ENCODE measurements around the gene PRAME. TPM values are rescaled to one million over a fixed set of nuclear protein-coding genes. Genes with fewer than 3 reads are reported as not detected.
"Not testable (repeated sequence)": the region's sequence is repeated elsewhere in the genome, so short reads cannot be mapped to it uniquely, and the experiment has no call there.

PRAME gene
- total RNA-seq, 4 donors from 2014 or later, result 0.16 to 0.41 TPM; not detected in 2

DNA sequence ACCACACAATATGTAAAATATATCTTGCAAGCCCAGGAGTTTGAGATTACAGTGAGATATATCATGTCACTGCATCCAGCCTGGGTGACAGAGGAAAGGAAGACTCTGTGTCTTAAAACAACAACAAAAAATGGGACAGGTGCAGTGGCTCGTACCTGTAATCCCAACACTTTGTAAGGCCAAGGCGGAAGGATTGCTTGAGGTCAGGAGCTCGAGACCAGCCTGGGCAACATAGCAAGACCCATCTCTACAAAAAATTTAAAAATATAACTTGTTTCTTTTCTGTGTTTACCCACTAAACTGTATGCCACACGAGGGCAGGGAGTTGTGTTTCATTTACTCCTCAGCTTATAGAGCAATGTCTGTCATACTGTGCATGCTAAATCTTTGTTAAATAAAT, 42.1 kb downstream of the PRAME start:
- H3K36me3 ChIP-seq, result no peaks in the 10 kb centered on the region
- no peak overlapping the region for H3K4me3 ChIP-seq
- intact Hi-C loops (cut with DNase I; ENCODE audit: low total_unique reads) (no loop called here), in situ Hi-C loops (cut with MboI; ENCODE audit: low pct_ligation_motif_present in 1 of 4, low pct_unique_long_range_greater_than_20kb in 1 of 4, low sequenced_read_pairs in 3 of 4) (no loop called here)
- WGBS, 2 donors (ENCODE audit: low coverage in 1 of 2), result 59 to 72% methylated on average over 4 of the region's 4 CpGs
- H3K9me3 ChIP-seq, result no peaks in the 10 kb centered on the region
- peaks cover 28% of the 10 kb centered on the region for H3K27me3 ChIP-seq
- H3K4me1 ChIP-seq, result no peaks in the 10 kb centered on the region
- TF ChIP-seq EP300 (IDR thresholded peaks at IDR 0.05; ENCODE audit: low read depth), result no peak
- no peak overlapping the region for H3K27ac ChIP-seq
- no peak for DNase-seq

DNA sequence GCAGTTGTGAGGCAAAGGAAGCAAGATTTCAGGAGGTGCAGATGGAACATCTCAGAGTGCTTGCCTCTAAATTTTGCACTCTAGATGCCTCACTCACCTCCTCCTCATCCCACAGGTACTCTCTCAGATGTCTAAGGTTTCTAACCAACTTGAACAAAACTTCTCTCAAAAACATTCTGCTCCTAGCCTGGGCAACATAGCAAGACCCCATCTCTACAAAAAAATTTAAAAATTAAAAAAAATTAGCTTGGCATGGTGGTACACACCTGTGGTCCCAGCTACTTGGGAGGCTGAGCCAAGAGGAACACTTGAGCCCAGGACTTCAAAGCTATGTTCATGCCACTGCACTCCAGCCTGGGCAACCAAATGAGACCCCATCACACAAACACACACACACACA, 43.2 kb downstream of the PRAME start:
- Histone ChIP-seq H3K9me3 (no peaks in the 10 kb centered on the region), H3K4me1 (no peaks in the 10 kb centered on the region), H3K36me3 (no peaks in the 10 kb centered on the region), H3K27ac (no peak overlapping the region), H3K4me3 (no peak overlapping the region), H3K27me3 (peaks cover 25% of the 10 kb centered on the region)
- intact Hi-C loops (cut with DNase I; ENCODE audit: low total_unique reads), result no loop called here
- in situ Hi-C loops (cut with MboI; ENCODE audit: low pct_ligation_motif_present in 1 of 4, low pct_unique_long_range_greater_than_20kb in 1 of 4, low sequenced_read_pairs in 3 of 4), result no loop called here
- no peak for DNase-seq
- TF ChIP-seq POLR2A (IDR thresholded peaks at IDR 0.05) (no peak), POLR2AphosphoS5 (IDR thresholded peaks at IDR 0.05) (no peak), EP300 (IDR thresholded peaks at IDR 0.05; ENCODE audit: low read depth) (no peak)
- TF ChIP-seq, protein P1, sequence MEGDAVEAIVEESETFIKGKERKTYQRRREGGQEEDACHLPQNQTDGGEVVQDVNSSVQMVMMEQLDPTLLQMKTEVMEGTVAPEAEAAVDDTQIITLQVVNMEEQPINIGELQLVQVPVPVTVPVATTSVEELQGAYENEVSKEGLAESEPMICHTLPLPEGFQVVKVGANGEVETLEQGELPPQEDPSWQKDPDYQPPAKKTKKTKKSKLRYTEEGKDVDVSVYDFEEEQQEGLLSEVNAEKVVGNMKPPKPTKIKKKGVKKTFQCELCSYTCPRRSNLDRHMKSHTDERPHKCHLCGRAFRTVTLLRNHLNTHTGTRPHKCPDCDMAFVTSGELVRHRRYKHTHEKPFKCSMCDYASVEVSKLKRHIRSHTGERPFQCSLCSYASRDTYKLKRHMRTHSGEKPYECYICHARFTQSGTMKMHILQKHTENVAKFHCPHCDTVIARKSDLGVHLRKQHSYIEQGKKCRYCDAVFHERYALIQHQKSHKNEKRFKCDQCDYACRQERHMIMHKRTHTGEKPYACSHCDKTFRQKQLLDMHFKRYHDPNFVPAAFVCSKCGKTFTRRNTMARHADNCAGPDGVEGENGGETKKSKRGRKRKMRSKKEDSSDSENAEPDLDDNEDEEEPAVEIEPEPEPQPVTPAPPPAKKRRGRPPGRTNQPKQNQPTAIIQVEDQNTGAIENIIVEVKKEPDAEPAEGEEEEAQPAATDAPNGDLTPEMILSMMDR (IDR thresholded peaks at IDR 0.05), result no peak

DNA sequence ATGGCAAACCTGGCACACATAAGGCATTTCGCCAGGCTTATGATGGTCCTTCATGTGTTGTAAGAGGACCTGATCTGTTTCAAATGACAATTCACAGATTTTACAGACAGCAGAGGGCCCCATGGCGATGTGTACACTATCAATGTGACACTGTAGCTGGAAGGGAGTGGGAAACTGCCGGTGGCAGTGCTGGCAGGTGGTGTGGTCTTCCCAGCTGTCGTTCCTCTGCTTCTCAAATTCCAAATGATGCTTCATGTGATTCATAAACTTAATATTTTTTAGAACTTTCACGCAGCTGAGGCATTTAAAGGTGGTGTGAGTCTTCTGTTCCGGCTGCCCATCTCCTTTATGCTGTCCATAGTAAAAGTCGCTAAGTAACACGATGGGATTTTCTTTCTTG, 44.6 kb downstream of the PRAME start:
- DNase-seq; H3K4me1 ChIP-seq; H3K27ac ChIP-seq; H3K4me3 ChIP-seq; in situ Hi-C loops (cut with MboI; ENCODE audit: low pct_ligation_motif_present in 1 of 4, low pct_unique_long_range_greater_than_20kb in 1 of 4, low sequenced_read_pairs in 3 of 4); H3K36me3 ChIP-seq; H3K9me3 ChIP-seq; intact Hi-C loops (cut with DNase I; ENCODE audit: low total_unique reads): not testable (repeated sequence)
- WGBS, 2 donors (ENCODE audit: low coverage in 1 of 2), result 36 to 45% methylated on average over 4 to 8 of the region's 8 CpGs
- H3K27me3 ChIP-seq, result peaks cover 25% of the 10 kb centered on the region

DNA sequence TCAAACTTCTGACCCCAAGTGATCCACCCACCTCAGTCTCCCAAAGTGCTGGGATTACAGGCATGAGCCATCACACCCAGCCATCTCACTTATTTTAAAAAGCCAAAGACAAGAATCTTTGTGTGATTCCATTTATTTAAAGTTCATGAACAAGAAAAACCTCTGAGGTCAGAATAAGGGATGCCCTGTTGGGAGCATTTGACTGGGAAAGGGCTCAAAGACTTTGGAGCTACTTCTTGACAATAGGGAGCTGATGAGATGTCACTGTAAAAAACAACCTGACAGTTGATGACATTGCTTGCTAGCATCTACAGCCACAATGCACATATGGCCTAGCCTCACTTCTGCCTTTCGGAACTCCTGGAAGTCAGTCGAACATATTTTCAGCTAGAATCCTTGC, 45.4 kb downstream of the PRAME start:
- H3K4me3 ChIP-seq, result no peak overlapping the region
- no peak for DNase-seq
- in situ Hi-C loops (cut with MboI; ENCODE audit: low pct_ligation_motif_present in 1 of 4, low pct_unique_long_range_greater_than_20kb in 1 of 4, low sequenced_read_pairs in 3 of 4), result no loop called here
- TF ChIP-seq EP300 (IDR thresholded peaks at IDR 0.05; ENCODE audit: low read depth), result no peak
- TF ChIP-seq, protein P1 (IDR thresholded peaks at IDR 0.05), result no peak
- no peak for TF ChIP-seq POLR2AphosphoS5 (IDR thresholded peaks at IDR 0.05)
- TF ChIP-seq POLR2A (IDR thresholded peaks at IDR 0.05), result no peak
- peaks cover 25% of the 10 kb centered on the region for H3K27me3 ChIP-seq
- intact Hi-C loops (cut with DNase I; ENCODE audit: low total_unique reads), result no loop called here
- no peak overlapping the region for H3K27ac ChIP-seq
- 90% methylated on average over 2 of the region's 2 CpGs; no CpG with 5 or more reads in 1 of the 2 donors for WGBS, 2 donors (ENCODE audit: low coverage in 1 of 2)
- H3K4me1 ChIP-seq, result no peaks in the 10 kb centered on the region
- H3K36me3 ChIP-seq, result no peaks in the 10 kb centered on the region
- H3K9me3 ChIP-seq, result peaks cover 5 to 10% of the 10 kb centered on the region in 2 donors

DNA sequence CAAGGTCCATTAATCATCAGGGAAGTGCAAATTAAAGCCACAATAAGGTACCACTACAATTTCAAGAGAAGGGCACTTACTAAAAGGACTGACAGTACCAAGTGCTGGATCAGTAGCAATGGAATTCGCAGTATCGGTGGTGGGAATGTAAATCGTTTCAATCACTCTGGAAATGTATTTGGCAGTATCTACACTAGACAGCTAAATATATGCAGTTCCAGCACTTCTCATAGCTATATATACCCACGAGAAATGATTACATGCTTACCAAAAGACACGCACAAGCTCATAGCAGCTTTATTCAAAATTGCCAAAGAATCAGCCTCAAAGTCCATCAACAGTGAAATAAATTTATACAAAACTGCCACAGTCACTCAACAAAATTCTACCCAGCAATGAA, 46.1 kb downstream of the PRAME start:
- Histone ChIP-seq H3K9me3 (peaks cover 5 to 10% of the 10 kb centered on the region in 2 donors), H3K27me3 (peaks cover 30% of the 10 kb centered on the region), H3K27ac (no peak overlapping the region), H3K4me1 (peaks cover 0 to 4% (median 0%) of the 10 kb centered on the region in 4 donors), H3K36me3 (no peaks in the 10 kb centered on the region), H3K4me3 (no peak overlapping the region)
- 60 to 86% methylated on average over 1 to 5 of the region's 5 CpGs for WGBS, 2 donors (ENCODE audit: low coverage in 1 of 2)
- intact Hi-C loops (cut with DNase I; ENCODE audit: low total_unique reads), result no loop called here
- in situ Hi-C loops (cut with MboI; ENCODE audit: low pct_ligation_motif_present in 1 of 4, low pct_unique_long_range_greater_than_20kb in 1 of 4, low sequenced_read_pairs in 3 of 4), result no loop called here
- TF ChIP-seq EP300 (IDR thresholded peaks at IDR 0.05; ENCODE audit: low read depth), result no peak
- TF ChIP-seq, protein P1 (IDR thresholded peaks at IDR 0.05), result no peak
- TF ChIP-seq POLR2A (IDR thresholded peaks at IDR 0.05), result no peak
- TF ChIP-seq POLR2AphosphoS5 (IDR thresholded peaks at IDR 0.05), result no peak
- no peak for DNase-seq

DNA sequence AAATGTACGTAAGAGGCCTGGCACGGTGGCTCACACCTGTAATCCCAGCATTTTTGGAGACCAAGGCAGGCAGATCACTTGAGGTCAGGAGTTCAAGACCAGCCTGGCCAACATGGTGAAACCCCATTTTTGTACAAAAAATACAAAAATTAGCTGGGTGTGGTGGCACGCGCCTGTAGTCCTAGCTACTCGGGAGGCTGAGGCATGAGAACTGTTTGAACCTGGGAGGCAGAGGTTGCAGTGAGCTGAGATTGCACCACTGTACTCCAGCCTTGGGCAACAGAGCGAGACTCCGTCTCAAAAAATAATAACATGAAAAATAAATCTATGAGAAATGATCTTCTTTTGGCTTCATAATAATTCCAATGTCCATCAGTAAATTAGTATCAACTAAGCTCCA, 48.2 kb downstream of the PRAME start:
- intact Hi-C loops (cut with DNase I; ENCODE audit: low total_unique reads), result not testable (repeated sequence)

DNA sequence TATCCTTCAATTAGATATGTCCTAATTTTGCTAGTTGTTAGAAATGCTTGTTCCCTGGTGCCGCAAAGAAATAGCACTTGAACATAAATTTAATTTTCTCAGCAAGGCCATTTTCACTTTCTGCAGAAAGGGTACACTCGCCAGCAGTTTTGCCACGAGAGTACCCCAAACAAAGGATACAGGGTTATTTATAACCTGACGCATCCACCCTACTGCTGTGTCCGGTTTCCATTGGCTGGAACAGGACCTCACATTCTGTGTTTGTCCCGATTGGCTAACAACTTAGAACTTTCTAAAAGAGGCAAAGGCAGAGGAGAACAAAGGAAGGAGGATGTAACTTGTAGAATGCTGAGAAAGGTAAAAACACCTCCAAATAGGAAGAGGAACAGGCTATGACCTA, 49.2 kb downstream of the PRAME start:
- H3K4me1 ChIP-seq; H3K36me3 ChIP-seq; intact Hi-C loops (cut with DNase I; ENCODE audit: low total_unique reads); in situ Hi-C loops (cut with MboI; ENCODE audit: low pct_ligation_motif_present in 1 of 4, low pct_unique_long_range_greater_than_20kb in 1 of 4, low sequenced_read_pairs in 3 of 4); H3K27ac ChIP-seq; DNase-seq; H3K4me3 ChIP-seq: not testable (repeated sequence)
- Histone ChIP-seq H3K27me3 (peaks cover 19% of the 10 kb centered on the region), H3K9me3 (peaks cover 5 to 10% of the 10 kb centered on the region in 2 donors)
- 94 to 100% methylated on average over 5 to 6 of the region's 6 CpGs for WGBS, 2 donors (ENCODE audit: low coverage in 1 of 2)

More for the DNA sequence above, 48.2 kb downstream of the PRAME start:
- in situ Hi-C loops (cut with MboI; ENCODE audit: low pct_ligation_motif_present in 1 of 4, low pct_unique_long_range_greater_than_20kb in 1 of 4, low sequenced_read_pairs in 3 of 4); H3K27ac ChIP-seq; H3K4me3 ChIP-seq; DNase-seq; H3K36me3 ChIP-seq; H3K4me1 ChIP-seq: not testable (repeated sequence)
- H3K27me3 ChIP-seq, result peaks cover 21% of the 10 kb centered on the region
- WGBS, 2 donors (ENCODE audit: low coverage in 1 of 2), result 94 to 100% methylated on average over 4 to 7 of the region's 7 CpGs
- peaks cover 5 to 10% of the 10 kb centered on the region in 2 donors for H3K9me3 ChIP-seq
